ENCODE data around the gene SOHLH2. TPM values are rescaled to one million over a fixed set of nuclear protein-coding genes. Genes with fewer than 3 reads are reported as not detected.

SOHLH2 gene, protein sequence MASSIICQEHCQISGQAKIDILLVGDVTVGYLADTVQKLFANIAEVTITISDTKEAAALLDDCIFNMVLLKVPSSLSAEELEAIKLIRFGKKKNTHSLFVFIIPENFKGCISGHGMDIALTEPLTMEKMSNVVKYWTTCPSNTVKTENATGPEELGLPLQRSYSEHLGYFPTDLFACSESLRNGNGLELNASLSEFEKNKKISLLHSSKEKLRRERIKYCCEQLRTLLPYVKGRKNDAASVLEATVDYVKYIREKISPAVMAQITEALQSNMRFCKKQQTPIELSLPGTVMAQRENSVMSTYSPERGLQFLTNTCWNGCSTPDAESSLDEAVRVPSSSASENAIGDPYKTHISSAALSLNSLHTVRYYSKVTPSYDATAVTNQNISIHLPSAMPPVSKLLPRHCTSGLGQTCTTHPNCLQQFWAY
- not detected for total RNA-seq

DNA sequence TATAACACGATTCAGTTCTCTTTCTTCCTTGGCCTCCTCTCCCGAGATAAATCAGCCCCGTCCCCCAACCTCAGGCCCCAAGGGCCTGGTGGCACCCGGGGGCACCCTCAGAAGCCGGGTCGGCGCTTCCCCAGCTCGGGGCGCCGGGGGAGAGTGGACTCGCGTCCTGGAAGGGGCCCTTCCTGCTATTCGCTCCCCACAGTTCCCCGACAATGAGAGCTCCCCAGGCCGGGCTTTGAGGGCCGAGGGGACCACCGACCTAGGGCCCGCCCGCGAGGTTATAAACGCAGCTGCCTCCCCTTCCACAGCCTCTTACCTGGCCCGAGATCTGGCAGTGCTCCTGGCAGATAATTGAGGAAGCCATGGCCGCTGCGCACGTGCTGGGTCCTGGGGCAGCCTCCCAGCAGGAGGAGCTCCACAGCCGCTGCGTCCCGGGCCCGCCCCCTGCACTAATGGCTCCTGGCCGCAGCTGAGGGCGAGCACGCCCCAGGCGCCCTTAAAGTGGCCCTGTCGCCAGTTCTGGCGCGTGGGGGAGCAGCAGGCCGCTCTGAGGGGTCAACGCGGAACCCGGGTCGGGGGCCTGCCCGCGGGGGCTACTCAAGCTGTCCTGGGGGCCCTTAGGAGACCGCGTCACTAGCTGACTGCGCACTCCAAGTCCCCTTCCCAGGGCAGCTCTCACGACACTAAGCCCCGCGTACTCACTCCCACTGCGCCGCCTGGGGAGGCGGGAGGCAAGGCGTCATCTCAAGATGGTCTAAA lies at the start of gene SOHLH2:
Gene SOHLH2, minus strand, starts transcription at position 394 of the 759 bp plus-strand sequence. Its CDS starts 30 bp downstream, at position 364.
- DNase-seq, result no peak
- H3K4me3 Mint-ChIP-seq, result no peak within 1 kb of the TSS
- intact Hi-C loops (cut with micrococcal nuclease), result no loop called here
- H3K4me1 Mint-ChIP-seq (ENCODE audit: low read depth), result no peaks in the 10 kb centered on the region
- H3K9me3 Mint-ChIP-seq, result peaks cover 2% of the 10 kb centered on the region
- H3K27ac Mint-ChIP-seq, result no peak within 1 kb of the TSS
- peaks cover 1% of the 10 kb centered on the region for H3K27me3 Mint-ChIP-seq
- no peak for ATAC-seq
- POLR2A ChIA-PET, result no interaction called here
- no peak for TF ChIP-seq CTCF (IDR thresholded peaks at IDR 0.05)
- CTCF ChIA-PET, result no interaction called here
- H3K36me3 Mint-ChIP-seq (ENCODE audit: low read depth), result no peaks in the 10 kb centered on the region

DNA sequence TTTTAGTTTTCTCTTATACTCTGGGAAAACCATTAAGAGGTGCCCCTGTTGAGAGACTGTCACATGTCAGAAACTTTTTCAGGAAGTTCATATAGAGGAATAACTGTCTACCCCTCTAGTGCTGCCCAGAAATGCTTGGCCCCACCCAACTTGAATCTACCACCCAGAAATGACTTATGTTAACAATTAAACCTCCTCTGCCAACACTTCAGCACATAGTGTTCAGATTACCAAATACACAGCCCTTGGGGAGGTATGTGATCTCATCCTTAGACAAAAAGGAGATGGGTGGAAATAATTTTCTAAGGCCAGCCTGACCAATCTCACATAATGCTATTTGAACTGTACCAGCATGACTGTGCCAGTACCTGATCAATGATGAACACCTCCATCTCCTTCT lies 47.6 kb upstream of the SOHLH2 start:
- Mint-ChIP-seq H3K36me3 (ENCODE audit: low read depth) (no peaks in the 10 kb centered on the region), H3K9me3 (no peaks in the 10 kb centered on the region), H3K4me3 (no peak overlapping the region), H3K27me3 (no peaks in the 10 kb centered on the region), H3K27ac (no peak overlapping the region), H3K4me1 (ENCODE audit: low read depth) (no peaks in the 10 kb centered on the region)
- ATAC-seq, result no peak
- ChIA-PET POLR2A (no interaction called here), CTCF (no interaction called here)
- no peak for DNase-seq
- TF ChIP-seq CTCF (IDR thresholded peaks at IDR 0.05), result no peak
- intact Hi-C loops (cut with micrococcal nuclease), result no loop called here

DNA sequence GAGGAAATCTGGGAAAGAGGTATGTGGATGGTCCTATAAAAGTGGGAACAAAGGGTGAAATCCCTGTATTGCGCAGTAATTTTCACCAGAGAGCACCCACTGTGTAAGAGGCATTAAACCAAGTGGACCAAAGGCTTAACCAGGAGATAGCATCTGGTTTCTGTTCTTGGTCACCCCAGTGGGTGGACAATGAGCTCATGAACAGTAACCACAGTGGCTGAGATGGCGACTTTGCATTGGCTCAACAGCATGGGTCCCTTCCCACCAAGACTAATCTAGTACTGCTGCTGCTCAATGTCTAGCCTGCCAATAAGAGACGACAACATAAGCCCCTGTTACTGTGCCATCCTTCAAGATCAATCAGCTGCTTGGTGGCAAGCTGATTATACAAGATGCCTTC lies 46.7 kb upstream of the SOHLH2 start:
- no peak for TF ChIP-seq CTCF (IDR thresholded peaks at IDR 0.05)
- H3K27ac Mint-ChIP-seq, result no peak overlapping the region
- no peak for ATAC-seq

DNA sequence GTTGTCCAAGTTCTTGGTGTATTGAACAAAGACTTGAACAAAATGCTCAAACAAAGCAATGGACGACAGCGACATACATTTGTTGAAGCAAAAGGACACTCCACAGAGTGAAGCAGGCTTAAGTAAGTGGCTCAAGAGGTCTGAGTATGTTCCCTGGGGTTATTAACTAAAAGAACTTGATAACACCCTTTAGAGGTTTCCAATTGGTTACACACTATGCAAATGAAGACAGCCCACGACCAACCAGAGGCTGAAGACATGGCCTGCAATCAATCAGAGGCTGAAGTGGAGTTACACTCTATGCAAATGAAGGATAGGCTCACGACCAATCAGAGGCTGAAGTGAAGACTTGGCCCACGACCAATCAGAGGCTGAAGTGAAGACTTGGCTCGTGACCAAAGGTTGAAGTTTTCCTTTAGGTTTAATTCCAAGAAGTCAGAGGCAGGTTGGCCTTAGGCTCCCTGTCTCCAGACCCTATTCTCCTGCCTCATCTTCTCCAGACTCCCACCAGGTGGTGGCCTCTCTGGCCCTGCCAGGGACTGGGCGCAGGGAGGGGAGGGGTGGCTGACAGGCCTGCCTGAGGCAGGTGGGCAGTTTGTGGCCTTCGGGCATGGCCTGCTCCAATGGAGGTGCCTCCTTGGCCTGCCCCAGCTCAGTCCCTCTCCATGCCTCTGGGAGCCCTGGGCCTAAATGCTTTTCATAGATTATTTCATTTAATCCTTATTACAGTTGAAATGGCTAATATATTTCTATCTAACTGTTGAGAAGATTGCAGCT lies 45.2 kb upstream of the SOHLH2 start:
- H3K9me3 Mint-ChIP-seq, result no peaks in the 10 kb centered on the region
- intact Hi-C loops (cut with micrococcal nuclease), result no loop called here
- no peak overlapping the region for H3K27ac Mint-ChIP-seq
- TF ChIP-seq CTCF (IDR thresholded peaks at IDR 0.05), result no peak
- H3K36me3 Mint-ChIP-seq (ENCODE audit: low read depth), result no peaks in the 10 kb centered on the region
- ChIA-PET POLR2A (no interaction called here), CTCF (no interaction called here)
- H3K4me1 Mint-ChIP-seq (ENCODE audit: low read depth), result no peaks in the 10 kb centered on the region
- DNase-seq (no peak), ATAC-seq (no peak)
- no peaks in the 10 kb centered on the region for H3K27me3 Mint-ChIP-seq
- no peak overlapping the region for H3K4me3 Mint-ChIP-seq

More for the DNA sequence above, 46.7 kb upstream of the SOHLH2 start:
- ChIA-PET POLR2A (no interaction called here), CTCF (no interaction called here)
- no peaks in the 10 kb centered on the region for H3K9me3 Mint-ChIP-seq
- no peaks in the 10 kb centered on the region for H3K27me3 Mint-ChIP-seq
- intact Hi-C loops (cut with micrococcal nuclease), result no loop called here
- H3K4me3 Mint-ChIP-seq, result no peak overlapping the region
- no peaks in the 10 kb centered on the region for H3K4me1 Mint-ChIP-seq (ENCODE audit: low read depth)
- no peak for DNase-seq
- H3K36me3 Mint-ChIP-seq (ENCODE audit: low read depth), result no peaks in the 10 kb centered on the region
